Measurements from ENCODE around the gene SLC34A2. TPM values are rescaled to one million over a fixed set of nuclear protein-coding genes. Genes with fewer than 3 reads are reported as not detected.
"Not testable (repeated sequence)": the region's sequence is repeated elsewhere in the genome, so short reads cannot be mapped to it uniquely, and the experiment has no call there.

The SLC34A2 gene
- total and polyA plus RNA-seq, 10 donors, result 0.04 to 0.61 (median 0.16) TPM; not detected in 6

DNA sequence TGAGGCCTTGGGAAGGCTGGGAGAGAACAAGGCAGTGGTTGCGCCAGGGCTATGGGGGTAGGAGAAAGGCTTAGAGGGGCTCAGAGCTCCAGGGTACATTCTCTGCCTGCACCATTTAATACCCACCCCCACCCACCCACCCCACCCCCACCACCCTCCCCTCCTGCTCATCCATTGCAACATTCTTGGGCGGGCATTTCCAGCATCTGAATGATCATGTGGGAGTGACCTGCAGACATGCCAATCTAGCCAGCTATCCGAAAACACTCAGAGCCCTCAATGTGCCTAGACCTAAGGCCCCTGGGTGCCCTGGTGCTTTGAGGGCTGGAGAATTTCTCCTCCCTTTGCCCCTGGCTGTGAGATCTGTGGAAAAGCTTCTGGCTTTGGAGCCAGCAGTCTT lies 3.1 kb downstream of the SLC34A2 start:
- no peak for DNase-seq
- Histone ChIP-seq H3K9me3 (no peaks in the 10 kb centered on the region), H3K27me3 (replicated peaks in 1 of 7) (peaks cover 0 to 46% (median 26%) of the 10 kb centered on the region in 7 donors), H3K27ac (no peak overlapping the region), H3K4me1 (peaks cover 5 to 15% (median 12%) of the 10 kb centered on the region in 6 donors), H3K4me3 (no peak overlapping the region), H3K36me3 (no peaks in the 10 kb centered on the region)
- intact Hi-C loops (cut with DNase I; ENCODE audit: low total_unique reads), result no loop called here
- WGBS, 5 donors, result 82 to 100% (median 90%) methylated on average over 1 to 3 of the region's 3 CpGs
- TF ChIP-seq POLR2AphosphoS5 (IDR thresholded peaks at IDR 0.05), result no peak
- TF ChIP-seq, protein P1, sequence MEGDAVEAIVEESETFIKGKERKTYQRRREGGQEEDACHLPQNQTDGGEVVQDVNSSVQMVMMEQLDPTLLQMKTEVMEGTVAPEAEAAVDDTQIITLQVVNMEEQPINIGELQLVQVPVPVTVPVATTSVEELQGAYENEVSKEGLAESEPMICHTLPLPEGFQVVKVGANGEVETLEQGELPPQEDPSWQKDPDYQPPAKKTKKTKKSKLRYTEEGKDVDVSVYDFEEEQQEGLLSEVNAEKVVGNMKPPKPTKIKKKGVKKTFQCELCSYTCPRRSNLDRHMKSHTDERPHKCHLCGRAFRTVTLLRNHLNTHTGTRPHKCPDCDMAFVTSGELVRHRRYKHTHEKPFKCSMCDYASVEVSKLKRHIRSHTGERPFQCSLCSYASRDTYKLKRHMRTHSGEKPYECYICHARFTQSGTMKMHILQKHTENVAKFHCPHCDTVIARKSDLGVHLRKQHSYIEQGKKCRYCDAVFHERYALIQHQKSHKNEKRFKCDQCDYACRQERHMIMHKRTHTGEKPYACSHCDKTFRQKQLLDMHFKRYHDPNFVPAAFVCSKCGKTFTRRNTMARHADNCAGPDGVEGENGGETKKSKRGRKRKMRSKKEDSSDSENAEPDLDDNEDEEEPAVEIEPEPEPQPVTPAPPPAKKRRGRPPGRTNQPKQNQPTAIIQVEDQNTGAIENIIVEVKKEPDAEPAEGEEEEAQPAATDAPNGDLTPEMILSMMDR (IDR thresholded peaks at IDR 0.05 in 8 of 11, conservative IDR thresholded peaks at IDR 0.05 in 3 of 11), result no peak

DNA sequence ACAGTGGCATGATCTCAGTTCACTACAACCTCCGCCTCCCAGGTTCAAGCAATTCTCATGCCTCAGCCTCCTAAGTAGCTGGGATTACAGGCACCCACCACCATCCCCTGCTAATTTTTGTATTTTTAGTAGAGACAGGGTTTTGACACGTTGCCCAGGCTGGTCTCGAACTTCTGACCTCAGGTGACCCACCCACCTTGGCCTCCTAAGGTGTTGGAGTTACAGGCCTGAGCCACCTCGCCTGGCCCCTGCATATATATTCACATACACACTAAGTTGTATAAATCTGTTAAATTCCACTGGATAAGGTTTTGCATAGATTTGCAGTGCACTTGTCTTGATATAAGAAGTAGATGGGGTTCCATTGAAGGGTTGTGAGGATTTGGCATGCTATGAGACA lies 5.8 kb downstream of the SLC34A2 start:
- 76 to 92% (median 83%) methylated on average over 4 of the region's 4 CpGs for WGBS, 5 donors
- H3K27ac ChIP-seq; H3K36me3 ChIP-seq; H3K9me3 ChIP-seq; DNase-seq; intact Hi-C loops (cut with DNase I; ENCODE audit: low total_unique reads); H3K4me3 ChIP-seq; H3K4me1 ChIP-seq: not testable (repeated sequence)
- peaks cover 0 to 19% (median 3%) of the 10 kb centered on the region in 7 donors for H3K27me3 ChIP-seq (replicated peaks in 1 of 7)

DNA sequence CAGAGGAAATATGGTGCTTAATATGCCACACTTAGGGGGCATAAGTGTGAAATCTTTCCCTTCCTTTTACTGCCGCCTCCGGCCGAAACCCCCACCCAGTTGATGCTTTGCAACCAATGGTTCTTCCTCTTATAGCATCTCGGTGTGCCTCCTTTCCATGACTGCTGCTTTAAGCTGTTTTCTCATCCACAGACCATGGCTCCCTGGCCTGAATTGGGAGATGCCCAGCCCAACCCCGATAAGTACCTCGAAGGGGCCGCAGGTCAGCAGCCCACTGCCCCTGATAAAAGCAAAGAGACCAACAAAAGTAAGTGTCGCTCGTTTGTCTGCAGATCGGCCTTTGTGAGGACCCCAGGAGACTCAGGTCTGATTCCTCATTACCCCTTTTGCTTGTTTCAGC lies 6.7 kb downstream of the SLC34A2 start:
- Histone ChIP-seq H3K4me3 (no peak overlapping the region), H3K36me3 (no peaks in the 10 kb centered on the region), H3K27ac (no peak overlapping the region), H3K9me3 (no peaks in the 10 kb centered on the region), H3K27me3 (replicated peaks in 1 of 7) (peaks cover 0 to 11% (median 0%) of the 10 kb centered on the region in 7 donors), H3K4me1 (no peaks in the 10 kb centered on the region)
- DNase-seq, result no peak
- WGBS, 5 donors, result 70 to 77% (median 72%) methylated on average over 10 of the region's 10 CpGs
- TF ChIP-seq POLR2AphosphoS5 (IDR thresholded peaks at IDR 0.05), result no peak
- TF ChIP-seq POLR2A (IDR thresholded peaks at IDR 0.05), result no peak
- TF ChIP-seq, protein P1 (IDR thresholded peaks at IDR 0.05 in 8 of 11, conservative IDR thresholded peaks at IDR 0.05 in 3 of 11), result no peak
- intact Hi-C loops (cut with DNase I; ENCODE audit: low total_unique reads), result no loop called here

DNA sequence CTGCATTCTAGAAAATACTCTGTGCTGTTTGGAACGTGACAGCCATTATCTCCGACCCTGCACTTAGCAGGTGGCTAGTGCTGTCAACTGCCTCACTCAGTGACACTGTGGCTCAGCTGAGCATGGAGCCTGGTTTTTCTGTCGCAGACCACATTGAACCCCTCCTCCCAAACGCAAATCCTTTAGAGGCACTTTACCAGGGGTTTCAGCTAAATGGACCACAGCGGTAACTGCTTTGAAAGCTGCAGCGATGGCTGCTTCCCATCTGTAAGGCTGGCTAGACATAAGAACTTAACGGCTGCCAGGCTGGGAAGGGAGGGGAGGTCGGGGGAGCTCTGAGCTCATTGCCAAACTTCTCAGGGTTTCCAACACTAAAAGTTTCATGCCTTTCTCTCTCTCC lies 8.1 kb downstream of the SLC34A2 start:
- H3K9me3 ChIP-seq, result no peaks in the 10 kb centered on the region
- no peaks in the 10 kb centered on the region for H3K4me1 ChIP-seq
- H3K27ac ChIP-seq, result no peak overlapping the region
- 49 to 64% (median 61%) methylated on average over 8 of the region's 8 CpGs for WGBS, 5 donors
- H3K27me3 ChIP-seq (replicated peaks in 1 of 7), result no peaks in the 10 kb centered on the region
- TF ChIP-seq POLR2AphosphoS5 (IDR thresholded peaks at IDR 0.05) (no peak), POLR2A (IDR thresholded peaks at IDR 0.05) (no peak)
- TF ChIP-seq, protein P1 (IDR thresholded peaks at IDR 0.05 in 8 of 11, conservative IDR thresholded peaks at IDR 0.05 in 3 of 11), result no peak
- no peak overlapping the region for H3K4me3 ChIP-seq
- no peaks in the 10 kb centered on the region for H3K36me3 ChIP-seq
- intact Hi-C loops (cut with DNase I; ENCODE audit: low total_unique reads), result no loop called here
- DNase-seq, result no peak

DNA sequence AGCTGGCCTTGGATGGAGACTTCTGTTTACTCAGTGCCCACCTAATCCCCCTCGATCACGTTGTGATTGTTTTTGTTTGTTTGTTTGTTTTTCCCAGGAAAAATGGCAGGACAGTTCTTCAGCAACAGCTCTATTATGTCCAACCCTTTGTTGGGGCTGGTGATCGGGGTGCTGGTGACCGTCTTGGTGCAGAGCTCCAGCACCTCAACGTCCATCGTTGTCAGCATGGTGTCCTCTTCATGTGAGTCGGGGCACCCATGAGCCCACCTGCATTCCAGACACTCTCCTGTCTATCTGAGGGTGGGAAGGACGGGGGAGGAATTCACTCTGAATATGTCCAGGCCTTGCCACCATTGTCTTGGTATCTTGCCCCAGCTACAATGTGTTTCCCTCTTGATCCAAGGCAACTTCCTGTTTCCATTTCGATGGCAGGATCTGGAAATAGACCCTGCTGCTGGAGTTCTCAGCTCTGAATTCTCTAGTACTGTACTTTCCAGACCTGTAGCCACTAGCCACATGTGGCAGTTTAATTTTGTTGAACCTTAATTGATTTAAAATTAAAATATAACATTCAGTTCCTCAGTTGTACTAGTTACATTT lies 10.5 kb downstream of the SLC34A2 start:
- TF ChIP-seq POLR2AphosphoS5 (IDR thresholded peaks at IDR 0.05) (no peak), POLR2A (IDR thresholded peaks at IDR 0.05) (no peak)
- TF ChIP-seq, protein P1 (IDR thresholded peaks at IDR 0.05 in 8 of 11, conservative IDR thresholded peaks at IDR 0.05 in 3 of 11), result no peak
- intact Hi-C loops (cut with DNase I; ENCODE audit: low total_unique reads), result no loop called here
- Histone ChIP-seq H3K27me3 (replicated peaks in 1 of 7) (no peaks in the 10 kb centered on the region), H3K4me3 (no peak overlapping the region), H3K27ac (no peak overlapping the region), H3K36me3 (no peaks in the 10 kb centered on the region), H3K4me1 (no peaks in the 10 kb centered on the region), H3K9me3 (no peaks in the 10 kb centered on the region)
- WGBS, 5 donors, result 74 to 82% (median 77%) methylated on average over 9 of the region's 9 CpGs
- DNase-seq, result no peak

Measured in spleen (tissue), 11 donors.